Measurements from ENCODE around the gene C10orf143.

The C10orf143 gene

GRCh38 chr10:130021383-130021950, 89.2 kb downstream of the C10orf143 start:
- TF ChIP-seq, protein P1, sequence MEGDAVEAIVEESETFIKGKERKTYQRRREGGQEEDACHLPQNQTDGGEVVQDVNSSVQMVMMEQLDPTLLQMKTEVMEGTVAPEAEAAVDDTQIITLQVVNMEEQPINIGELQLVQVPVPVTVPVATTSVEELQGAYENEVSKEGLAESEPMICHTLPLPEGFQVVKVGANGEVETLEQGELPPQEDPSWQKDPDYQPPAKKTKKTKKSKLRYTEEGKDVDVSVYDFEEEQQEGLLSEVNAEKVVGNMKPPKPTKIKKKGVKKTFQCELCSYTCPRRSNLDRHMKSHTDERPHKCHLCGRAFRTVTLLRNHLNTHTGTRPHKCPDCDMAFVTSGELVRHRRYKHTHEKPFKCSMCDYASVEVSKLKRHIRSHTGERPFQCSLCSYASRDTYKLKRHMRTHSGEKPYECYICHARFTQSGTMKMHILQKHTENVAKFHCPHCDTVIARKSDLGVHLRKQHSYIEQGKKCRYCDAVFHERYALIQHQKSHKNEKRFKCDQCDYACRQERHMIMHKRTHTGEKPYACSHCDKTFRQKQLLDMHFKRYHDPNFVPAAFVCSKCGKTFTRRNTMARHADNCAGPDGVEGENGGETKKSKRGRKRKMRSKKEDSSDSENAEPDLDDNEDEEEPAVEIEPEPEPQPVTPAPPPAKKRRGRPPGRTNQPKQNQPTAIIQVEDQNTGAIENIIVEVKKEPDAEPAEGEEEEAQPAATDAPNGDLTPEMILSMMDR (IDR thresholded peaks at IDR 0.05; ENCODE audit: borderline replicate concordance, insufficient read depth, low read depth, low read length): no peak
- no peak overlapping the region for H3K4me3 ChIP-seq (ENCODE audit: low read depth, low read length)

DNA sequence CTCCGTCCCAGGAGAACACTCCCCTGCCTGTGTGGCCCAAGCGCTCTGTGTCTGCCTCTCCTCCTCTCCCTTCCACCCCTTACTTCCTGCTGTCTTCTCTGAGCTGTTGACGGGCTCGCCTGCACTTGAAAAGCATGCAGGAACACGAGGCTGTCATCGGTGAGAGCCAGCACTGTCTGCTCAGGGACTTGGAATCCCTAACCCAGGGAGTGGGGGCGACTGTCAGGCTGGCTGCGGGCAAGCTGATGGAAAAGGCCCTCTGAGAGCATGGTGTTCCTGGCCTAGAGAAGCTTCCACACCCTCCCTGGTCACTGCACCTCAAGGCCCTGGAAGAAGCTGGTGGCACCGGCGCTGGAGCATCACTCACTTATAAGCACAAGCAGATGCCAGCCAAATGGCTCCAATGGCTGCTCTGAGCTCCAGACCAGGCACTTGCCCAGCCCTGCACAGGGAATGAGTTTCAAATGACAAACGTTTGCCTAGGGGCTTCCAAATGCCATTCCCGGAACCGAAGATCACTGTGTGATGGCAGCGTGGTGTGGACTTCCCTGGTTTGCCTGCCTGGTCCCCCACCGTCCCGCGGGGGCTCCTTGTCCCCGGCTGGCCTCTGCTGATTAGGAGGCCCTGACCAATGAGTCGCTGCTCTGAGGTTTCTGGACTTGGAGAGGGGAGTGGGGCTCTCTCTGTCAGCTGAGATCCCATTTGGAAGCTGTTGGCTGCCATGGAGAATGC, 89.8 kb downstream of the C10orf143 start:
- TF ChIP-seq, protein P1 (IDR thresholded peaks at IDR 0.05; ENCODE audit: borderline replicate concordance, insufficient read depth, low read depth, low read length): no peak

GRCh38 chr10:130018730-130019185, 91.9 kb downstream of the C10orf143 start:
- TF ChIP-seq, protein P1 (IDR thresholded peaks at IDR 0.05; ENCODE audit: borderline replicate concordance, insufficient read depth, low read depth, low read length): no peak
- no peak overlapping the region for H3K4me3 ChIP-seq (ENCODE audit: low read depth, low read length)

More for the DNA sequence above, 89.8 kb downstream of the C10orf143 start:
- no peak overlapping the region for H3K4me3 ChIP-seq (ENCODE audit: low read depth, low read length)

DNA sequence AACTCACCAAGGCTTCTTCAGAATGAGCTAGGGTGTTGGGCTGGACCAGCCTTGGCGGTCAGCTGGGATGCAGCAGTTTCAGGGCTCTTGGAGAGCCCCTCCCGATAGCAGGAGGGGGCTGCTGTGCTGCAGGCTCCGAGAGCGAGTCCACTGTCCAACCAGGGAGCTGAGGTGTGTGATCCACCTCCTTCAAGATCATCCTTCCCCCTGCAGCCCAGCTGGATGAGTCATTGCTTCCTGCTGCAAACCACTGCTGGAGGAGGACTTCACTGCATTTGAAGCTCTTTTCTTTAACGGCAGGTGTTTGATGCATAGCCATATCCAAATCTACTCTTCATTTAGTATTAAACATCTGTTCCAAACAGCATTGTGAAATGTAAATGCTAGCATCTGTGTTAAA, 92.4 kb downstream of the C10orf143 start:
- TF ChIP-seq, protein P1 (IDR thresholded peaks at IDR 0.05; ENCODE audit: borderline replicate concordance, insufficient read depth, low read depth, low read length): no peak
- H3K4me3 ChIP-seq (ENCODE audit: low read depth, low read length): no peak overlapping the region

GRCh38 chr10:130017631-130018022, 93.0 kb downstream of the C10orf143 start:
- H3K4me3 ChIP-seq (ENCODE audit: low read depth, low read length): no peak overlapping the region
- TF ChIP-seq, protein P1 (IDR thresholded peaks at IDR 0.05; ENCODE audit: borderline replicate concordance, insufficient read depth, low read depth, low read length): no peak

DNA sequence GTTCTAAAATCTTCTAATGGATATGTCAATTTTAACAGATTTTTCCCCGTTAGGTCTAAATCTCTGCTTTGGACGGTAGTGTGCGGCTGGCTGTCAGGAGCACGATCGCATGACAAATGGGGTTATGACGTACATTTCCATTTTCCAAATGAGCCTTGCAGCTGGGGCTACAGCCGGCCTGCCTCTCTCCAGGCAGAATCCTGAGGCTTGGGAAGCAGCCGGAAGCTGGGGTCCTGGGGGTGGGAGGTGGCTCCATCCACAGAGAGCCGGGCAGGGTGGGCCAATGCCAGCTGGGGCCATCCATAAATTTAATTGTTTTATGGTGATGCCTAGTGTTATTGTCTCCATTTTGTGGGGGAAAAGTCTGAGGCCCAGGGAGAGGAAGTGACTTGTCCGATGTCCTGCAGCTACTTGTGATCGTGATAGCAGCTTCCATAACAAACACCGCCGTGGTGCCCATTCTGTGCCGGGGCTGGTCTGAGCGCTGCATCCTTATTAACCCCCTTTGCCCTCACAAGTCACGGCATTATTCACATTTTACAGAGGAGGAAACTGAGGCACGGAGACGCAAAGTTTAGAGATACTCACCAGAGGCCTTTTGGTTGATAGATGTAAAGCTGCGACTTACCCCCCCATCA, 93.5 kb downstream of the C10orf143 start:
- H3K4me3 ChIP-seq (ENCODE audit: low read depth, low read length): no peak overlapping the region
- TF ChIP-seq, protein P1 (IDR thresholded peaks at IDR 0.05; ENCODE audit: borderline replicate concordance, insufficient read depth, low read depth, low read length): no peak
